Measurements from ENCODE around the gene CCR5.

CCR5 gene

DNA sequence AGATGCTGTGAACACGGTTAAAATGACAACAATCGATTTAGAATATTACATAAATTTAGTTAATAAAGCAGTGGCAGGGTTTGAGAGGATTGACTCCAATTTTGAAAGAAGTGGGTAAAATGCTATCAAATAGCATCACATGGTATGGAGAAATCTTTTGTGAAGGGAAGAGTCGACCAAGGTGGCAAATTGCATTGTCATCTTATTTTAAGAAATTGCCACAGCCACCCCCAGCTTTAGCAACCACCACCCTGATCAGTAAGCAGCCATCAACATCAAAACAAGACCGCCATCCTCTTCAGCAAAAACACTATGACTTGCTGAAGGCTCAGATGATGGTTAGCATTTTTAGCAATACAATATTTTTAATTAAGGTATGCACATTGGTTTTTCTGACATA lies 5.7 kb upstream of the CCR5 start:
- H3K4me2 ChIP-seq (ENCODE audit: low read depth, low read length, poor library complexity, severe bottlenecking), result no peak overlapping the region
- H3K79me2 ChIP-seq (ENCODE audit: insufficient read depth, low read length), result no peaks in the 10 kb centered on the region
- no peaks in the 10 kb centered on the region for H3F3A ChIP-seq (ENCODE audit: low read depth)
- peaks cover 9% of the 10 kb centered on the region for H3K4me1 ChIP-seq (ENCODE audit: insufficient read depth, low read length, poor library complexity, severe bottlenecking)
- H3K36me3 ChIP-seq (ENCODE audit: insufficient read depth, low read length), result no peaks in the 10 kb centered on the region
- H3K27me3 ChIP-seq (ENCODE audit: insufficient read depth, low read length, poor library complexity, severe bottlenecking), result no peaks in the 10 kb centered on the region
- no peaks in the 10 kb centered on the region for H3K9me2 ChIP-seq (replicated peaks; ENCODE audit: low read depth, low read length)
- H2AFZ ChIP-seq (ENCODE audit: low read length), result no peak overlapping the region
- TF ChIP-seq, protein P1, sequence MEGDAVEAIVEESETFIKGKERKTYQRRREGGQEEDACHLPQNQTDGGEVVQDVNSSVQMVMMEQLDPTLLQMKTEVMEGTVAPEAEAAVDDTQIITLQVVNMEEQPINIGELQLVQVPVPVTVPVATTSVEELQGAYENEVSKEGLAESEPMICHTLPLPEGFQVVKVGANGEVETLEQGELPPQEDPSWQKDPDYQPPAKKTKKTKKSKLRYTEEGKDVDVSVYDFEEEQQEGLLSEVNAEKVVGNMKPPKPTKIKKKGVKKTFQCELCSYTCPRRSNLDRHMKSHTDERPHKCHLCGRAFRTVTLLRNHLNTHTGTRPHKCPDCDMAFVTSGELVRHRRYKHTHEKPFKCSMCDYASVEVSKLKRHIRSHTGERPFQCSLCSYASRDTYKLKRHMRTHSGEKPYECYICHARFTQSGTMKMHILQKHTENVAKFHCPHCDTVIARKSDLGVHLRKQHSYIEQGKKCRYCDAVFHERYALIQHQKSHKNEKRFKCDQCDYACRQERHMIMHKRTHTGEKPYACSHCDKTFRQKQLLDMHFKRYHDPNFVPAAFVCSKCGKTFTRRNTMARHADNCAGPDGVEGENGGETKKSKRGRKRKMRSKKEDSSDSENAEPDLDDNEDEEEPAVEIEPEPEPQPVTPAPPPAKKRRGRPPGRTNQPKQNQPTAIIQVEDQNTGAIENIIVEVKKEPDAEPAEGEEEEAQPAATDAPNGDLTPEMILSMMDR (conservative IDR thresholded peaks at IDR 0.05; ENCODE audit: low read length), result no peak
- no peak for TF ChIP-seq EZH2phosphoT487 (IDR thresholded peaks at IDR 0.05; ENCODE audit: borderline replicate concordance)
- no peaks in the 10 kb centered on the region for H4K20me1 ChIP-seq (ENCODE audit: insufficient read depth, low read length, poor library complexity, severe bottlenecking)
- H3K9ac ChIP-seq (ENCODE audit: low read depth, low read length, poor library complexity, severe bottlenecking), result no peak overlapping the region
- no peaks in the 10 kb centered on the region for H3K9me3 ChIP-seq (ENCODE audit: insufficient read depth, low read depth, low read length)
- no peak overlapping the region for H3K4me3 ChIP-seq (ENCODE audit: low read length, poor library complexity, severe bottlenecking)

DNA sequence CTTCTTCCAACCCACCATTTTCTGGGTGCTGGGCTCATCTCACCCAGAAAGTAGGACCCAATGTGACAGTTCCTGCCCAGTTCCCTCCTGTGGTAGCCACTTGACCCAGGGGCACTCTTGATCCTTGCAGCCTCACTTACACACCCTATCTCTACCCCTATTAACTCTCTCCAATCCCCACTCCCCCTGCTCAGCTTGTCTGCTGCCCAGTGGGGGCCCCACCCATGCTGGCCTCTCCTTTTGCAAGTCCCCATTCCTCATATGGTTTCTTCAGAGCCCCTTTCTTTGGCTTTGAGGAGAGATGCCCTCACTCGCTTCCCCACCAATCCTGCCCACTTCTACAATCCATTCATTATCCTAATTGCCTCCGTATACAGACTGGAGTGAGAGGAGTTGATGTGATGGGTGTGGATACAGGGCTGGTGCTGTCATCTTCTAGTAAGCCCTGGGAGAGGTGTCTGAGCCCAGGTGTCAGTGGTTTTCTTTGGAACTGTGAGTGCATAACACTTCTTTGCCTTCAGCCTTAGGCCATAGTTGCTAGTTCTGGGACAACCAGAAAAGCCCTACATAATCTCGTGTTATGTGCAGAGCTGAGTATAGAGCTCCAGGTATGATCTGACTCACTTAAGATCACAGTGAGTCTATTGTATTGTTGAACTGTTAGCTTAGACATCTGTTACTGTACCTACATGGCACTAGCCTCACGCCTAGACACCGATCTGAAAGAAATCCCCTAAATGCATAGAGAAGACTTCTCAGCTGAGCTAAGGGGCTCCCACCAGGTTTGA lies 4.8 kb upstream of the CCR5 start:
- Histone ChIP-seq H4K20me1 (ENCODE audit: insufficient read depth, low read length, poor library complexity, severe bottlenecking) (no peaks in the 10 kb centered on the region), H3K27me3 (ENCODE audit: insufficient read depth, low read length, poor library complexity, severe bottlenecking) (no peaks in the 10 kb centered on the region), H3F3A (ENCODE audit: low read depth) (peaks cover 1% of the 10 kb centered on the region), H3K4me3 (ENCODE audit: low read length, poor library complexity, severe bottlenecking) (no peak overlapping the region), H3K36me3 (ENCODE audit: insufficient read depth, low read length) (no peaks in the 10 kb centered on the region), H3K9me2 (replicated peaks; ENCODE audit: low read depth, low read length) (no peaks in the 10 kb centered on the region), H3K4me2 (ENCODE audit: low read depth, low read length, poor library complexity, severe bottlenecking) (no peak overlapping the region), H3K79me2 (ENCODE audit: insufficient read depth, low read length) (no peaks in the 10 kb centered on the region), H3K4me1 (ENCODE audit: insufficient read depth, low read length, poor library complexity, severe bottlenecking) (peaks cover 18% of the 10 kb centered on the region), H3K9ac (ENCODE audit: low read depth, low read length, poor library complexity, severe bottlenecking) (no peak overlapping the region), H2AFZ (ENCODE audit: low read length) (no peak overlapping the region), H3K9me3 (ENCODE audit: insufficient read depth, low read depth, low read length) (no peaks in the 10 kb centered on the region)
- TF ChIP-seq EZH2phosphoT487 (IDR thresholded peaks at IDR 0.05; ENCODE audit: borderline replicate concordance), result no peak
- TF ChIP-seq, protein P1 (conservative IDR thresholded peaks at IDR 0.05; ENCODE audit: low read length), result no peak

DNA sequence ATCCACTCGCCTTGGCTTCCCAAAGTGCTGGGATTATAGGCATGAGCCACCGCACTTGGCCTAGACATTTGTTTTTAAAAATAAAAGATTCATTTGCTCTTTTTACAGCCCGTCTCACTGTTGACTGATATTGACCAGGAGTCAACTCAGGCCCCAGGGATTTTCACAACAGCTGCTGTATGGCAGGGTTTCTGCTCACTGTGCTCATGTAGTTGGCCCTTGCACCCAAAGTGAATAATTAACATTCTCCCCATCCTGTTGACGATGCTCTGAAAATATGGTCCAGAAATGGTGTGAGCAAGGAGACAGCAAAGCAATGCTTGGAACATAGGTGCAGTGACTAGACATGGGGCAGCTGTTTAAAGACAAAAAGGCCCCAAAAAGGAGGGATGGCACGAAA lies 2.9 kb upstream of the CCR5 start:
- Histone ChIP-seq H3K36me3 (ENCODE audit: insufficient read depth, low read length) (no peaks in the 10 kb centered on the region), H3K9me2 (replicated peaks; ENCODE audit: low read depth, low read length) (no peaks in the 10 kb centered on the region), H3K4me3 (ENCODE audit: low read length, poor library complexity, severe bottlenecking) (no peak overlapping the region), H3K9ac (ENCODE audit: low read depth, low read length, poor library complexity, severe bottlenecking) (no peak overlapping the region), H3K4me2 (ENCODE audit: low read depth, low read length, poor library complexity, severe bottlenecking) (no peak overlapping the region), H2AFZ (ENCODE audit: low read length) (no peak overlapping the region), H3K27me3 (ENCODE audit: insufficient read depth, low read length, poor library complexity, severe bottlenecking) (no peaks in the 10 kb centered on the region), H4K20me1 (ENCODE audit: insufficient read depth, low read length, poor library complexity, severe bottlenecking) (no peaks in the 10 kb centered on the region), H3K4me1 (ENCODE audit: insufficient read depth, low read length, poor library complexity, severe bottlenecking) (peaks cover 33% of the 10 kb centered on the region), H3F3A (ENCODE audit: low read depth) (peaks cover 7% of the 10 kb centered on the region), H3K79me2 (ENCODE audit: insufficient read depth, low read length) (no peaks in the 10 kb centered on the region), H3K9me3 (ENCODE audit: insufficient read depth, low read depth, low read length) (no peaks in the 10 kb centered on the region)
- TF ChIP-seq, protein P1 (conservative IDR thresholded peaks at IDR 0.05; ENCODE audit: low read length), result no peak
- TF ChIP-seq EZH2phosphoT487 (IDR thresholded peaks at IDR 0.05; ENCODE audit: borderline replicate concordance), result no peak
